Left lung (tissue), 10 donors: Measurements from ENCODE around the gene CAPN2. TPM values are rescaled to one million over a fixed set of nuclear protein-coding genes. Genes with fewer than 3 reads are reported as not detected.
"Not testable (repeated sequence)": the region's sequence is repeated elsewhere in the genome, so short reads cannot be mapped to it uniquely, and the experiment has no call there.

ENCODE experiments used
- ATAC-seq: fragments of 200-7000 bp; cut with Tn5 transposase; one replicate; pipeline ENCODE4 v1.9.1; 2020; ENCODE audit warnings: moderate library complexity
- DNase-seq, 4 donors: peaks; one replicate each; pipeline ENCODE4 v3.0.0-alpha.2; 2013 to 2020
- H3K27ac ChIP-seq, 2 donors: fragments of 200-600 bp; sonication (generic) in 1 of 2; one replicate each; pipeline versions ENCODE4 v1.5.0 to v1.8.0; 2020 to 2021
- H3K27me3 ChIP-seq, 2 donors: fragments of 200-600 bp; sonication (generic) in 1 of 2; one replicate each; pipeline versions ENCODE4 v1.5.0 to v1.8.0; 2020 to 2021
- H3K36me3 ChIP-seq, 2 donors: fragments of 200-600 bp; sonication (generic) in 1 of 2; one replicate each; pipeline versions ENCODE4 v1.5.0 to v1.8.0; 2020 to 2021
- H3K4me1 ChIP-seq, 2 donors: fragments of 200-600 bp; one replicate each; pipeline ENCODE4 v1.8.0; 2021
- H3K4me3 ChIP-seq, 2 donors: fragments of 200-600 bp; sonication (generic) in 1 of 2; one replicate each; pipeline versions ENCODE4 v1.5.0 to v1.8.0; 2020 to 2021; ENCODE audit warnings: mild to moderate bottlenecking in 1 of 2
- H3K9me3 ChIP-seq, 2 donors: fragments of 200-600 bp; sonication (generic) in 1 of 2; one replicate each; pipeline versions ENCODE4 v1.5.0 to v1.8.0; 2020 to 2021
- CTCF ChIP-seq, 2 donors: fragments of 200-600 bp; sonication (generic) in 1 of 2; IDR thresholded peaks; one replicate each; pipeline versions ENCODE4 v1.5.0 to v1.8.0; 2021; ENCODE audit warnings: antibody characterized with exemption in 2 of 2
- intact Hi-C, 2 donors: fragments of 100-400 bp; cut with DNase I; formaldehyde crosslinking; loops; one replicate each; pipeline versions ENCODE4 v1.11.2 to v1.14.2; 2022
- polyA plus RNA-seq, 6 donors: library from polyadenylated mRNA; unstranded; fragments of 120-200 nt; gene quantifications; one replicate each; pipeline ENCODE4 v1.2.1, GENCODE V29; 2013; ENCODE audit not compliant: insufficient read length in 6 of 6
- total RNA-seq, 2 donors: library from RNA; stranded (reverse); fragmentation: NEBNext Ultra II Directional; extraction: Animal tissue kit (Norgen Biotek cat#: 25700); gene quantifications; one replicate each; pipeline ENCODE4 v1.2.1, GENCODE V29; 2021
- donor health status: DM: no; HTN: yes; CAD: no.
- donor health status: DM: no; HTN: no; CAD: no.

Gene CAPN2
- total and polyA plus RNA-seq, 8 donors, result 139 to 434 (median 163) TPM

GRCh38 chr1:223733898-223734852, 21.8 kb downstream of the CAPN2 start:
- intact Hi-C loops, result no loop called here
- no peaks in the 10 kb centered on the region for H3K27me3 ChIP-seq
- peak overlapping the region; percentile 69 to 86 for H3K27ac ChIP-seq
- H3K4me3 ChIP-seq, result no peak overlapping the region
- peak; percentile 30 for ATAC-seq
- peak in 1 of 4 donors; percentile 54 for DNase-seq
- H3K9me3 ChIP-seq, result no peaks in the 10 kb centered on the region
- H3K36me3 ChIP-seq, result peaks cover 0 to 9% of the 10 kb centered on the region in 2 donors
- peaks cover 42 to 74% of the 10 kb centered on the region in 2 donors for H3K4me1 ChIP-seq
- TF ChIP-seq CTCF (IDR thresholded peaks at IDR 0.05), result no peak

- intact Hi-C loops, ATAC-seq, H3K9me3 ChIP-seq, H3K27me3 ChIP-seq, DNase-seq, H3K4me3 ChIP-seq: not testable (repeated sequence)
- Histone ChIP-seq H3K4me1 (peaks cover 34 to 72% of the 10 kb centered on the region in 2 donors), H3K36me3 (peaks cover 0 to 17% of the 10 kb centered on the region in 2 donors), H3K27ac (peak overlapping the region; percentile 57 to 65)
Observed at GRCh38 chr1:223736638-223737037, 24.3 kb downstream of the CAPN2 start.

- intact Hi-C loops, result no loop called here
Observed at GRCh38 chr1:223737342-223737741, 25.0 kb downstream of the CAPN2 start.

GRCh38 chr1:223738465-223739365, 26.4 kb downstream of the CAPN2 start:
- no peaks in the 10 kb centered on the region for H3K27me3 ChIP-seq
- TF ChIP-seq CTCF (IDR thresholded peaks at IDR 0.05), result no peak
- peak overlapping the region; percentile 72 to 81 for H3K27ac ChIP-seq
- ATAC-seq (peak; percentile 66), DNase-seq (peak in 2 of 4 donors; percentile 50 to 57)
- H3K4me1 ChIP-seq, result peaks cover 17 to 68% of the 10 kb centered on the region in 2 donors
- no peaks in the 10 kb centered on the region for H3K9me3 ChIP-seq
- peaks cover 0 to 26% of the 10 kb centered on the region in 2 donors for H3K36me3 ChIP-seq
- no peak overlapping the region for H3K4me3 ChIP-seq
- intact Hi-C loops, result no loop called here

More at GRCh38 chr1:223737342-223737741, 25.0 kb downstream of the CAPN2 start:
- Histone ChIP-seq H3K9me3 (no peaks in the 10 kb centered on the region), H3K27ac (peak overlapping the region in 1 of 2 donors; percentile 65), H3K4me3 (no peak overlapping the region), H3K4me1 (peaks cover 31 to 68% of the 10 kb centered on the region in 2 donors), H3K27me3 (no peaks in the 10 kb centered on the region), H3K36me3 (peaks cover 0 to 17% of the 10 kb centered on the region in 2 donors)
- DNase-seq, result no peak
- no peak for ATAC-seq
- no peak for TF ChIP-seq CTCF (IDR thresholded peaks at IDR 0.05)

- no peak overlapping the region for H3K4me3 ChIP-seq
- no peak for TF ChIP-seq CTCF (IDR thresholded peaks at IDR 0.05)
- H3K9me3 ChIP-seq, result no peaks in the 10 kb centered on the region
- peak; percentile 56 for ATAC-seq
- peak overlapping the region; percentile 72 to 81 for H3K27ac ChIP-seq
- peak in 1 of 4 donors; percentile 30 for DNase-seq
- peaks cover 15 to 62% of the 10 kb centered on the region in 2 donors for H3K4me1 ChIP-seq
- intact Hi-C loops, result no loop called here
- H3K36me3 ChIP-seq, result peaks cover 0 to 34% of the 10 kb centered on the region in 2 donors
- no peaks in the 10 kb centered on the region for H3K27me3 ChIP-seq
Observed at GRCh38 chr1:223739366-223740037, 27.2 kb downstream of the CAPN2 start.

GRCh38 chr1:223740038-223740736, 27.8 kb downstream of the CAPN2 start:
- Histone ChIP-seq H3K4me1 (peaks cover 15 to 62% of the 10 kb centered on the region in 2 donors), H3K36me3 (peaks cover 0 to 41% of the 10 kb centered on the region in 2 donors), H3K27ac (peak overlapping the region; percentile 72 to 81)
- intact Hi-C loops, H3K9me3 ChIP-seq, DNase-seq, H3K27me3 ChIP-seq, H3K4me3 ChIP-seq: not testable (repeated sequence)
- ATAC-seq, result peak; percentile 26
